A549 (cell line): Measurements from ENCODE around the gene CA7.

Experiments
- CEBPB ChIP-seq, 2 experiments: fragments of >200 bp in 1 of 2; sonication (Bioruptor Twin) in 1 of 2; formaldehyde crosslinking in 1 of 2; IDR thresholded peaks; 2 replicates each; pipeline ENCODE4 v1.6.1; 2012 to 2016
- CTCF ChIP-seq: fragments of >200 bp; sonication (Bioruptor Twin); formaldehyde crosslinking; IDR thresholded peaks from 3 replicates; pipeline ENCODE4 v1.5.1; 2016
- EHF ChIP-seq: fragments of 250-450 bp; sonication (Bioruptor Pico); IDR thresholded peaks from 2 replicates; pipeline ENCODE4 v1.5.0; 2020; ENCODE audit warnings: mild to moderate bottlenecking
- EHMT2 ChIP-seq: fragments of 200-600 bp; sonication (generic); IDR thresholded peaks from 2 replicates; pipeline ENCODE4 v1.6.1; 2016; ENCODE audit warnings: antibody characterized with exemption, low read depth, mild to moderate bottlenecking, moderate library complexity
- EP300 ChIP-seq, 2 experiments: fragments of >200 bp; sonication (Bioruptor Twin); formaldehyde crosslinking; IDR thresholded peaks; 2 replicates in 1 of 2; 3 replicates in 1 of 2; pipeline ENCODE4 v1.6.1; 2016 to 2017
- POLR2A ChIP-seq: IDR thresholded peaks from 2 replicates; pipeline ENCODE4 v1.6.1; 2012; ENCODE audit warnings: mild to moderate bottlenecking, low read length
- RAD21 ChIP-seq, 2 experiments: fragments of >200 bp in 1 of 2; sonication (Bioruptor Twin) in 1 of 2; formaldehyde crosslinking in 1 of 2; IDR thresholded peaks in 1 of 2; conservative IDR thresholded peaks in 1 of 2; 2 replicates in 1 of 2; 3 replicates in 1 of 2; pipeline ENCODE4 v1.6.1; 2012 to 2018; ENCODE audit warnings: inconsistent platforms in 1 of 2
- RCOR1 ChIP-seq: fragments of 150-350 bp; IDR thresholded peaks from 2 replicates; pipeline ENCODE4 v1.6.1; 2014; ENCODE audit warnings: antibody characterized with exemption, low read length, low read depth
- RNF2 ChIP-seq: fragments of 200-600 bp; sonication (generic); IDR thresholded peaks from 2 replicates; pipeline ENCODE4 v1.6.1; 2016; ENCODE audit warnings: low read depth, mild to moderate bottlenecking, antibody characterized with exemption, moderate library complexity, borderline replicate concordance
- ZC3H11A ChIP-seq: fragments of 450-650 bp; IDR thresholded peaks from 2 replicates; pipeline ENCODE4 v1.6.1; 2014; ENCODE audit warnings: antibody characterized with exemption, mild to moderate bottlenecking
- TF ChIP-seq, protein P1 (sequence below): fragments of 200-600 bp; sonication (generic); IDR thresholded peaks from 2 replicates; pipeline ENCODE4 v1.6.1; 2016; ENCODE audit warnings: antibody characterized with exemption, mild to moderate bottlenecking, moderate library complexity
- TF ChIP-seq, protein P2 (sequence below): fragments of 250-450 bp; sonication (Bioruptor Pico); IDR thresholded peaks from 2 replicates; pipeline ENCODE4 v1.5.0; 2021; ENCODE audit warnings: mild to moderate bottlenecking, moderate library complexity, borderline replicate concordance

DNA sequence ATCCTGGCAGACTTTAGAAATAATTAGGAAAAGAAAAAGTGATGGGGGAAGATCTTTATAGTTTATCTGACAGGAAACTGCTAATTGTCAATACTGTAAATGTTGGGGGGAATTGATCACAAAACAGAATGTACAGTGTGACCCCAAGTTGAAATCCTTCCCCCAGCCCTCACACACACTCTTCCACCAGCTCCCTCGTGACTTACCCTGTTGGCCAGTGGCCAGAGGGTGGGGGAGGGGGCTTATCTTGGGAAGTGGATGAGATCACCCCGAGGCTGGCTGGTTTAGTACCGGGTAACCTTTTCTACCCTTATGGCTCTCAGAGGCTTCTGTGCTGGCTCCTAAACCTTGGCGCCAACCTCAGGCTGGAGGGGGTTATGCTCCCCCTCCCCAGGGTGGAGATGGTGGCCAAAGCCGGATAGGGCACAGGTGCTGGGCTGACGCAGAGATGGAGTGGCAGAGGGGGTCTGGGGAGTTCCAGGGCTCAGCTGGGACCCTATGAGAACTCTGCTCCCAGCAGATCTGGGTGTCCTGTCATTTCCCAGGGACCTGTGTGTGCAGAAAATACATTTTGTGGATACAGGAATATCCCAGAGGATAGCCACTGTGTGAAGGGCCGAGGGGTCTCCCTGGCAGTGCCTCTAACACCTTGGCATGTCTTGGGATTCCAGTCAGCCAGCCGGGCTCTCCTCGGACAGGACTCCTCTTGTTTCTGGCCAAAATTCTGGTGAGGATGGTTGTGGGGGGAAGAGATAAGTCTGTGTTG, 55.9 kb downstream of the CA7 start:
- no peak for TF ChIP-seq CTCF
- TF ChIP-seq RAD21 (conservative IDR thresholded peaks at IDR 0.05 in 1 of 2, IDR thresholded peaks at IDR 0.05 in 1 of 2): no peak
- TF ChIP-seq RNF2: no peak
- no peak for TF ChIP-seq EP300 (IDR thresholded peaks at IDR 0.05)
- TF ChIP-seq, protein P1, sequence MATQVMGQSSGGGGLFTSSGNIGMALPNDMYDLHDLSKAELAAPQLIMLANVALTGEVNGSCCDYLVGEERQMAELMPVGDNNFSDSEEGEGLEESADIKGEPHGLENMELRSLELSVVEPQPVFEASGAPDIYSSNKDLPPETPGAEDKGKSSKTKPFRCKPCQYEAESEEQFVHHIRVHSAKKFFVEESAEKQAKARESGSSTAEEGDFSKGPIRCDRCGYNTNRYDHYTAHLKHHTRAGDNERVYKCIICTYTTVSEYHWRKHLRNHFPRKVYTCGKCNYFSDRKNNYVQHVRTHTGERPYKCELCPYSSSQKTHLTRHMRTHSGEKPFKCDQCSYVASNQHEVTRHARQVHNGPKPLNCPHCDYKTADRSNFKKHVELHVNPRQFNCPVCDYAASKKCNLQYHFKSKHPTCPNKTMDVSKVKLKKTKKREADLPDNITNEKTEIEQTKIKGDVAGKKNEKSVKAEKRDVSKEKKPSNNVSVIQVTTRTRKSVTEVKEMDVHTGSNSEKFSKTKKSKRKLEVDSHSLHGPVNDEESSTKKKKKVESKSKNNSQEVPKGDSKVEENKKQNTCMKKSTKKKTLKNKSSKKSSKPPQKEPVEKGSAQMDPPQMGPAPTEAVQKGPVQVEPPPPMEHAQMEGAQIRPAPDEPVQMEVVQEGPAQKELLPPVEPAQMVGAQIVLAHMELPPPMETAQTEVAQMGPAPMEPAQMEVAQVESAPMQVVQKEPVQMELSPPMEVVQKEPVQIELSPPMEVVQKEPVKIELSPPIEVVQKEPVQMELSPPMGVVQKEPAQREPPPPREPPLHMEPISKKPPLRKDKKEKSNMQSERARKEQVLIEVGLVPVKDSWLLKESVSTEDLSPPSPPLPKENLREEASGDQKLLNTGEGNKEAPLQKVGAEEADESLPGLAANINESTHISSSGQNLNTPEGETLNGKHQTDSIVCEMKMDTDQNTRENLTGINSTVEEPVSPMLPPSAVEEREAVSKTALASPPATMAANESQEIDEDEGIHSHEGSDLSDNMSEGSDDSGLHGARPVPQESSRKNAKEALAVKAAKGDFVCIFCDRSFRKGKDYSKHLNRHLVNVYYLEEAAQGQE: no peak
- no peak for TF ChIP-seq RCOR1
- TF ChIP-seq POLR2A: no peak
- TF ChIP-seq EHF (CRISPR knock-in tag): no peak
- no peak for TF ChIP-seq EHMT2
- TF ChIP-seq CEBPB (IDR thresholded peaks at IDR 0.05): no peak
- TF ChIP-seq ZC3H11A: no peak
- TF ChIP-seq, protein P2, sequence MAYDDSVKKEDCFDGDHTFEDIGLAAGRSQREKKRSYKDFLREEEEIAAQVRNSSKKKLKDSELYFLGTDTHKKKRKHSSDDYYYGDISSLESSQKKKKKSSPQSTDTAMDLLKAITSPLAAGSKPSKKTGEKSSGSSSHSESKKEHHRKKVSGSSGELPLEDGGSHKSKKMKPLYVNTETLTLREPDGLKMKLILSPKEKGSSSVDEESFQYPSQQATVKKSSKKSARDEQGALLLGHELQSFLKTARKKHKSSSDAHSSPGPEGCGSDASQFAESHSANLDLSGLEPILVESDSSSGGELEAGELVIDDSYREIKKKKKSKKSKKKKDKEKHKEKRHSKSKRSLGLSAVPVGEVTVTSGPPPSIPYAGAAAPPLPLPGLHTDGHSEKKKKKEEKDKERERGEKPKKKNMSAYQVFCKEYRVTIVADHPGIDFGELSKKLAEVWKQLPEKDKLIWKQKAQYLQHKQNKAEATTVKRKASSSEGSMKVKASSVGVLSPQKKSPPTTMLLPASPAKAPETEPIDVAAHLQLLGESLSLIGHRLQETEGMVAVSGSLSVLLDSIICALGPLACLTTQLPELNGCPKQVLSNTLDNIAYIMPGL (CRISPR knock-in tag): no peak
